ENCODE results near the gene ZNF592.
"Not testable (repeated sequence)": the region's sequence is repeated elsewhere in the genome, so short reads cannot be mapped to it uniquely, and the experiment has no call there.

Gene ZNF592, protein sequence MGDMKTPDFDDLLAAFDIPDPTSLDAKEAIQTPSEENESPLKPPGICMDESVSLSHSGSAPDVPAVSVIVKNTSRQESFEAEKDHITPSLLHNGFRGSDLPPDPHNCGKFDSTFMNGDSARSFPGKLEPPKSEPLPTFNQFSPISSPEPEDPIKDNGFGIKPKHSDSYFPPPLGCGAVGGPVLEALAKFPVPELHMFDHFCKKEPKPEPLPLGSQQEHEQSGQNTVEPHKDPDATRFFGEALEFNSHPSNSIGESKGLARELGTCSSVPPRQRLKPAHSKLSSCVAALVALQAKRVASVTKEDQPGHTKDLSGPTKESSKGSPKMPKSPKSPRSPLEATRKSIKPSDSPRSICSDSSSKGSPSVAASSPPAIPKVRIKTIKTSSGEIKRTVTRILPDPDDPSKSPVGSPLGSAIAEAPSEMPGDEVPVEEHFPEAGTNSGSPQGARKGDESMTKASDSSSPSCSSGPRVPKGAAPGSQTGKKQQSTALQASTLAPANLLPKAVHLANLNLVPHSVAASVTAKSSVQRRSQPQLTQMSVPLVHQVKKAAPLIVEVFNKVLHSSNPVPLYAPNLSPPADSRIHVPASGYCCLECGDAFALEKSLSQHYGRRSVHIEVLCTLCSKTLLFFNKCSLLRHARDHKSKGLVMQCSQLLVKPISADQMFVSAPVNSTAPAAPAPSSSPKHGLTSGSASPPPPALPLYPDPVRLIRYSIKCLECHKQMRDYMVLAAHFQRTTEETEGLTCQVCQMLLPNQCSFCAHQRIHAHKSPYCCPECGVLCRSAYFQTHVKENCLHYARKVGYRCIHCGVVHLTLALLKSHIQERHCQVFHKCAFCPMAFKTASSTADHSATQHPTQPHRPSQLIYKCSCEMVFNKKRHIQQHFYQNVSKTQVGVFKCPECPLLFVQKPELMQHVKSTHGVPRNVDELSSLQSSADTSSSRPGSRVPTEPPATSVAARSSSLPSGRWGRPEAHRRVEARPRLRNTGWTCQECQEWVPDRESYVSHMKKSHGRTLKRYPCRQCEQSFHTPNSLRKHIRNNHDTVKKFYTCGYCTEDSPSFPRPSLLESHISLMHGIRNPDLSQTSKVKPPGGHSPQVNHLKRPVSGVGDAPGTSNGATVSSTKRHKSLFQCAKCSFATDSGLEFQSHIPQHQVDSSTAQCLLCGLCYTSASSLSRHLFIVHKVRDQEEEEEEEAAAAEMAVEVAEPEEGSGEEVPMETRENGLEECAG (N-terminal part only)

DNA sequence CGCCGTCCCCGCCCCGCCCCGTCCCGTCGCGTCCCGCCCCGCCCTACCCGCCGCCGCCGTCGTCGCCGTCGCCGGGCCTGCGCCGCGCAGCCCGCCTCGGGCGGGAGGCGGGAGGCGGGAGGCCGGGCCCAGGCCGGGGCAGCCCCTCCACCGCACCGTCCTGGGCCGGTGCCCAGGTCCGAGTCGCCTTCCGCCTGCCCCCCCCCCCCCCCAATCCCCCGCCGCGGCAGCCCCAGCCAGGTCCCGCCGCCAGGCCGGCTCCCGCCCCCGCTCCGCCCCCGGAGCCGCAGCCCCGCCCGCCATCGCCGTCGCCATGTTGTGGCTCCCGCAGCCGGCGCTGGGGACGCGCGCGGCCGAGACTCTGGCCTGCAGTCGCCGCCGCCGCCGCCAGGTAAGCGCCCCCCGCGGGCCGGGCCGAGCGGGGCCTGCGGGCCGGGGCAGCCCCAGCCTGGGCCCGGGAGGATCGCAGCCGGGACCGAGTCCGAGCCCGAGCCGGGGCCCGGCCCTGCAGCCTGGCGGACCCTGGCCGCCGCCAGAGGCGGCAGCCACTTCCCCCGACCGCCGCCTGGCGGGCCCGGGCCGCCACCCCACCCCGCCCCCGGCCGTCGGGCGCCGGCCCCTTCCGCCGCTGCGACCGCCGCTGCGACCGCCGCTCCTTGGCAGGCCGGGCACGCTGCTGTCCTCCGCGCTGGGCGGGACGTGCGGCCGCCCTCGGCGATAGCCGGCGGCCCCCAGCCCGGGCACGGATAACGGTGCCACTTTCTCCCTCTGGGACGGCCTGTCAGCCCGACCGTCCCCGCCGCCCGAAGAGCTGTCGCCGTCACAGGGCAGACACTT lies at the start of gene ZNF592:
TSS of gene ZNF592 (plus strand) at position 319 of the 837 bp plus-strand sequence. CDS start 34,084 bp downstream, outside the sequence.
- DNase-seq, result peak; percentile 79

DNA sequence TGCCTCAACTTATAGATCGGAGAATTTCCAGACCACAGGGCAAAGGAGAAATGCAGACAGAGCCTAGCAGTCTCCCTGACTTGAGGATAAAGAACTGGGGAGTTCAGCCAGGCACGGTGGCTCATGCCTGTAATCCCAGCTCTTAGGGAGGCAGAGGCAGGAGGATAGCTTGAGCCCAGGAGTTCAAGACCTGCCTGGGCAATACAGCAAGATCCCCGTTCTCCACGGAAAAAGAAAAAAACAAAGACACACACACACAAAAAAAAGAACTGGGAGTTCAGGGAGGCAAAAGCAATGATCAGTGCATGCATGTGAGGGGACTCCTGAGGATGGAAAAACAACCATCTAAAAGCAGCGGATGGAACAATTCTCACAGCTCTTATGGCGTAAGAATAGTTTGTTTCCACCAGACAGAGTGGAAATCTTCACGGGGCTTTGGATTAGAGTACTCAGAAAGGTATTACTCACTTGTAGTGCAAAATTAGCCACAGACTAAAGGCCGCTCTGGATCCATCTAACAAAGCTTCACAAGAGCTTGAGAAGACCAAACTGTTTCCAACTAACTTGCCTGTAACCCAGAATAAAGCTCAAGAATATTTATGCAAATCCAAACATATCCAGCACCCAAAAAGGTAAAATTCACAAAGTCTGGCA lies 48.7 kb upstream of the ZNF592 start:
- no peak for DNase-seq

DNA sequence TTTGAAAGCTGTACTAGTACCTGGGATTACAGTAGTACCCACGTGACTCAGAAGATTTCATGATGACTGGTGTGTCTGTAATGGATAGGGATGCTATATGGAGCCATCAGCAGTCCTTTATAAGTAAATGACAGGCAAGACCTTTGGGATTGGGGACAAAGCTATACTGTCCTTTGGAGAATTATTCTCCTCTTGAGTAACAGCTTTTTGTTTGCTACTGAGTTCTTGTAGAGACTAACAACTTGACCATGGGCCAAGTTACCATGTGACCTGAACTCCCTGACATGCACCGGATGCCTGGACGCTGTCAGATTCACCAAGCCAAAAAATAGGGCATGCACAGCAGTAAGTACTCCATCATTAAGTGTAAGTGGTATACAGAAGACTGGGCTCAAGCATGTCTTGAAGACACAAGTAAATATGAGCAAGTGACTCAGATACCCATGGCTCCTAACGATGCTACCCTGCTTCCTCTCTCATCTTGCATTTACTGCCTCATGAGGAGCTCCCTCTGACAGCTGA lies 45.4 kb upstream of the ZNF592 start:
- DNase-seq, result no peak

DNA sequence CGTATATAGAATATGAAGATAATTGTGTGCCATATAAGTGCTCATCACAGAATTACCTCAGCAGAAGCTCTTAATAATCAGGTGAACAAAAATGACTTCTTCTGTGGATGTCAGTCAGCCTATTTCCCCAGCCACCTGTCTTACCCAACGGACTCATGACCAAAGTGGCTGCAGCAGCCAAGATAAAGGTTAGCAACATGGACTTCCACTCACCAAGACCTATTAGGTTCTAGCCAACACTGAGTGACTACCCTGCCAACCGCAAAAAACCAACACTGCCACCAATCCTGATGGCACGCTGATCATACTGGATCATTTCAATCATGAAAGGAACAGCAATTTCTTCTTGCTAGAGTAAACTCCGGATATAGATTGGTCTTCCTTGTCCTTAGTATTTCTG lies 44.6 kb upstream of the ZNF592 start:
- no peak for DNase-seq

DNA sequence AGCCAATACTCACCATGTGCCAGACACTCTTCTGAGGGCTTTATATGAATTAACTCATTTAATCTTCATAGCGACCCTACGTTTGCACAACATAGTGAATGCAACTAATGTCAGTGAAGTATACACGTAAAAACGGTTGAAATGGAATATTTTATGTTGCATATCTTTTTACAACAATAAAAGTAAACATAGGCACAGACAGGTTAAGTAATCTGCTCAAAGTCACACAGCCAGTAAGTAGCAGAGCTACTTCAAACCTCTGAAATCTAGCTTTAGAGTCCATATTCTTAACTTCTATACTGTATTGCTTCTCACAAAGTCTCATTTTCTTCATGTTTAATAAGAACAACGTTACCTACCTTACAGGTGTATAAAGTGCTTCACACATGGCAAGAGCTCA lies 34.0 kb upstream of the ZNF592 start:
- DNase-seq, result no peak

DNA sequence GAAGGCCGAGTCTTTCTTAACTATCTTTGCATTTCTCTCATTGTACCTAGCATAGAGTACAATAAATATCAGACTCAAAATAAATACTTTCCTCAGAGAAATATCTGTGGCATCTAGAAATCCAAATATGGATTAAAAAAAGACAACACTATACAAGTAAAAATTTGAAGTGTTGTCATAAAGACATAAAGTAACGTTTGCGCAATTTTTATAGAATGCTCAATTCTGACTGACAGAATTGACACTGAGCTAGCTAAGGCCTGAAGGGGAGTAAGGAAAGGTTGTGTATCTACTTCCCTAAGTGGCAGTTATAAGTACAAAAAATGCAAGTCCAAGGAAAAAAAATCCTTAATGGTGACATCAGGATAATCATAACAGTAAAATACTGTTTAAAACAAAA lies 33.6 kb upstream of the ZNF592 start:
- no peak for DNase-seq

DNA sequence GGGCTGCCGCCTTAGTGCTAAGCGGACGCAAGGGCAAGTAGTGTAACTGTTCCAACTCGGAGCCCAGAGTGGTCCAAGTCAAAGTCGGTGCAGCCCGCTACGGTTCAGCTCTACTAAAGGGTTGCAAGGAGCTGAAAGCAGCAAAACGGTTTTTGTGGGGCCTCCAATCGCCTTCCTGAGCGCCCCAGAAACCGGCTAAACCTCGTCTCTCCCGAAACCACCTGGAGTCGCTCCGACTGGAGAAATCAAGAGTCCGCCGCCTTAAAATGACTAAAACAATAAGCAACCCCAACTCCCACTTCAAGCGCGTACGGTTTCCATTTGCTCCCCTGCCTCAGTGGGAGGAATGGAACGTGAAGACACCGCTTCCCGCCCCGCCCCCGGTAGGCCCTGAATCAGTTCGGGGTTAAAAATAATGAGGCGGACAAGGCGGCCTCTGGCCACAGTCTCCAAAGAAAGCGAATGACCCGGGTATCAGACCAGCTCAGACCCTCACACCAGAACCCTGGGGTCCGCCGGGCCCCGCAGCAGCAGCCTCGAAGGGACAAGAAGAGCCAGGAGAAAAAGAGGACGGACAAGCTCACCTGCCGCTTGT lies 32.9 kb upstream of the ZNF592 start:
- DNase-seq, result peak; percentile 39

DNA sequence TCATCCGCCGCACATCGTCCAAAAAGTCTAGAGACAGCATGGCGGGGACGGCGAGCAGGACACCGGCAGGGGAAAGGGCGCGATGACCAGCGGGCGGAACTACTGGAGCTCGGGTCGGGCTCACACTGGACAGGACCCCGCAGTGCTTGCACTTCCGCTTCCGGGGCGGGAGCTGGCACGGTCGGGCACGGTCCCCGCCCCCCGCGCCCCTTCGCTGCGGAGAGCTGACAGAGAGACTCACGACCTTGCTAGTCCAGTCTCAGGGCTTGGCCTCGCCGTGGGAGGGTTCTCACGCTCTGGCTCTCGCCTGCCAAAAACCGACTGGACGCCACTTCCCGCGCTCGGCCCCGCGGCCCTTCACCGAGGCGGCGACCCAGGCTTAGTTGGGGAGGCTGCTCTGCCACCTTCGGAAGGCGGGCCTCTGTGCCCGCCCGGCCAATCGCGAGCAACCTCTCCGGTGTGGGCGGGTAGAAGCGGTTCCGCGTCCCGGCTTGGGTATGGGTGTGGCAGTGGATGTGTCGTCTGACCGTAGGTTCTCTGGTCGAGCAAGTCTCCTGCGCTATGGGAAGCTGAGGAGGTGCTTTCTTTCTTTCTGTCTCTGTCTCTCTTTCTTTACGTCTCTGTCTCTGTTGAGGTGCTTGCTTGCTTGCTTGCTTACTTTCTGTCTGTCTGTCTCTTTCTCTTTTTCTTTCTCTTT lies 32.2 kb upstream of the ZNF592 start, which contains the start of gene SEC11A:
TSS of gene SEC11A (minus strand) at position 104 of the 697 bp plus-strand sequence. CDS start at position 40, 64 bp downstream.
- peak; percentile 93 for DNase-seq

DNA sequence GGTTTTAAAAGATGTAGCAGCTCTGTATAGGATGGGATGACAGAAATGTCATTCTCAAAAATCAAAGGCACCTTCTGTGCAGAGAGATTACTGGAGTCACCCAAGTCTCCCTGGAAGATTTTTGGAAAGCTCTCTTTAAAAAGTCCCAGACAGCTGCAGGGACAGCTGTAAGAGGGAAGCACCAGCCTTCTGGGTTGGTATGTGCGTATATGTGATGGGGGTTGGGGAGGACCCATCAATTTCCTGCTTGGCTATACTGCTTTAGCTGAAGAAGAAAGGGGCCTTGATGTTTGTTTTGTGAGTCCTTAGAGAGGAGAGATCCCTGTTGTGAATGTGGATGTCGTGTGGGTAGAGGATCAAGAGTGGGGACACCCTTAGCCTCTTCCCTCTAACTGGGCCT lies 27.0 kb upstream of the ZNF592 start:
- DNase-seq, result no peak

DNA sequence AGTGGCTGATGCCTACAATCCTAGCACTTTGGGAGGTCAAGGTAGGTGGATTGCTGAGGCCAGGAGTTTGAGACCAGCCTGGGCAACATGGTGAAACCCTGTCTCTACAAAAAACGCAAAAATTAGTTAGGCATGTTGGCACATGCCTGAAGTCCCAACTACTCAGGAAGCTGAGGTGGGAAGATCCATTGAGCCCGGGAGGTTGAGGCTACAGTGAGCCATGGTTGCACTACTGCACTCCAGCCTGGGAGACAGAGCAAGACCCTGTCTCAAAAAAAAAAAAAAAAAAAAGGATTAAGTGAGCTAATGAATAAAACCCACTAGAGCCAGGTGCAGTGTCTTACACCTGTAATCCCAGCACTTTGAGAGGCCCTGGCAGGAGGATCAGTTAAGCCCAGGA lies 25.8 kb upstream of the ZNF592 start:
- DNase-seq, result no peak

DNA sequence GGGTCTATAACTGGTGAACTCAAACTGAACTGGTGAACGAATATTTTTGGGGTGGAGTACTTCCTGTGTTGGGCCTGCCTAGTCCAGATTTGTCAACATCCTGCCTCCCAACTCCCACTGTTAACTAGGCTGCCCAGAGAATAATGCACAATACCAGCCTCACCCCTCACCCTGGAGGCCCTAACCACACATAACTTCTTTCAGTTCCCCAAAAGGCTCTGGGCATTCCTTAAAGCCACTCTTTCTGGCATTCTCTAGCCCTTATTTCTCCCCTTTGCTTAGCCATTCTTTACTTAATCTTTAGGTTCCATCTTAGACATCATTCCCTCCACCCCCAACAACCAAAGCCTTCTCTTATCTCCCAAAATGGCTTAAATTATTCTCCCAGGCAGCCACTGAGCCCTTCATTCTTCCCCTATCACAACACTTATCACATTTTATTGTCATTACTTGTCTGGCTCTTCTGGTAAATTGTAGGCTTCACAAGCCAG lies 23.3 kb upstream of the ZNF592 start:
- peak; percentile 41 for DNase-seq

DNA sequence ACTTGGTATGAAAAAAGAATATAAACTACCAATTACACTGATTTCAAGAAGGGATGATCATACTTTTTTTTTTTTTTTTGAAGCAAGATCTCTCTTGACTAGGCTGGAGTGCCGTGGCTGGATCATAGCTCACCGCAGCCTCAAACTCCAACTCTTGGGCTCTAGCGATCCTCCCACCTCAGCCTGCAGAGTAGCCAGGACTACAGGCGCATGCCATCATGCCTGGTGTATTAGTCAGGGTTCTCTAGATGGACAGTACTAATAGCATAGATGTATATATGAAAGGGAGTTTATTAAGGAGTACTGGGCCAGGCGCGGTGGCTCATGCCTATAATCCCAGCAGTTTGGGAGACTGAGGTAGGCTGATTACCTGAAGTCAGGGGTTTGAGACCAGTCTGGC lies 21.0 kb upstream of the ZNF592 start:
- peak; percentile 25 for DNase-seq

DNA sequence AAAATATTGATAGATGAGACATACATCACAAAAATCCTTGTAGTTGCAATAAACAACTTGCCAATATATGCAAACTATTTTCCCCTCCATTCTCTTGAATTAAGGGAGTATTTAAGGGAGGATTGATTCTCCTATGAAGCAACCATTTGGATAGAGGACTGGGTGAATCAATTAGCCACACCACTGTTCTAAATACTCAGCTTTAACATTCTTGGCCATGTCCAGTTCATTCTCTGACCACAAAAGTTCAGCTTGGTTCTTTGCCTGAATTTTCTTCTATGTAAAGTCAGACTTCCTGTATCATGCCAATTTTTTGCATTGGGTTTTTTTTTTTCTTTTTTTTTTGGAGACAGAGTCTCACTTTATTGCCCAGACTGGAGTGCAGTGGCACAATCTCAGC lies 16.6 kb upstream of the ZNF592 start:
- DNase-seq, result peak; percentile 36

DNA sequence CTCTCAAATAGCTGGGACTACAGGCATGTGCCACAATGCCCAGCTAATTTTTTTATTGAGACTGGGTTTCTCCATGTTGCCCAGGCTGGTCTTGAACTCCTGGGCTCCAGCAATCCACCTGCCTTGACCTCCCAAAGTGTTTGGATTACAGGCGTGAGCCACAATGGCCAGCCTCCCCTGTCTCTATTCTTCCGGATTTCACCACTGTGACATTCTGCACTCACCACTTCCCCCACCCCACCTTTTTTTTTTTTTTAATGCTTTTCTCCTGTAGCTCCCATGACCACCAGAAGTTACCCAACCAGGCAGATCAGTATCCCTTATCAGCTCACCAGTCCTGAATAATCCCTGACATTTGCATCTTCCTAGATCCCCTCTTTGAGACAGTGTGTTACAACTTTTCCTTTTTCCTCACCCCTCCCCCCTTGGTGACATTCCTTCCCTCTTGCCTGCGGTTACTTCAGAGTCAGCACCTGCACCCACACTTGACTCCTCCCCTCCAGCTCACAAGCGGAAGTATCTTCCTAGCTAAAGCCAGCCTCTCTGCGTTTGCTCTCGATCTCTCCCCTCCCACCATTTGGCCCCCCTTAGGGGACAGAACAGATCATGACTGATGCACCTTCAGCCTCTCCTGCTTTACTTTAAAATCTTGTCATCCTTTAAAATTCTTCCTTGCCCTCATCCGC lies 13.5 kb upstream of the ZNF592 start:
- peak; percentile 59 for DNase-seq

DNA sequence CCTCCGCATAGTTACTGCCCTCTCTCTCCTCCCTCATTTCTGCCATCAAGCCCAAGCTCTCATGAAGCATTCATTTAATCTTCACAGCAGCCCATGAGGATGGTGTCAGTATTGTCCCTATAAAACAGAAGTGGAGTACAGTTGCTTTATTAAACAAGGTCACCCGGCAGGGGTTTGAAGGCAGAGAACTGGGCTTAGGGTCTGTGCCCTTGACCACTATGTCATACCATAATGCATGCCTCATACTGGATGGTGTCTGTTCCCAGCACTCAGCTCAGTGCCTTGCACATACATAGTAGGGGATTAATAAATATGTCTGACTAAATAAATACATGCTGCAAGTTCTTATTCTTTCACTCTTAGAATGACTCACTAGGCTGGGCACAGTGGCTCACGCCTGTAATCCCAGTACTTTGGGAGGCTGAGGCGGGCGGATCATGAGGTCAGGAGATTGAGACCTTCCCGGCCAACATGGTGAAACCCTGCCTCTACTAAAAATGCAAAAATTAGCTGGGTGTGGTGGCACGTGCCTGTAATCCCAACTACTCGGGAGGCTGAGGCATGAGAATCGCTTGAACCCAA lies 12.8 kb upstream of the ZNF592 start:
- DNase-seq, result not testable (repeated sequence)

DNA sequence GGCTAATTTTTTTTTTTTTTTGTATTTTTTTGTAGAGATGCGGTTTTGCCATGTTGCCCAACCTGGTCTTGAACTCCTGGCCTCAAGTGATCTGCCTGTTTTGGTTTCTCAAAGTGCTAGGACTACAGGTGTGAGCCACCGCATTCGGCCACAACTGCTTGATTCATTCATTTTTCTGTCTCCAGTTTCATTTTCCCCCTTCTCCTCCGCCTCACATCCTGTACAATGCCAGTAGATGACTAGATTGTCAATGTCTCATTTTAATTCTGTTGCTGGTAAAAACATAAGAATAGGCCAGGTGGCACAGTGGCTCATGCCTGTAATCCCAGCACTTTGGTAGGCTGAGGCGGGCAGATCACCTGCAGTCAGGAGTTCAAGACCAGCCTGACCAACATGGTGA lies 12.0 kb upstream of the ZNF592 start:
- no peak for DNase-seq

DNA sequence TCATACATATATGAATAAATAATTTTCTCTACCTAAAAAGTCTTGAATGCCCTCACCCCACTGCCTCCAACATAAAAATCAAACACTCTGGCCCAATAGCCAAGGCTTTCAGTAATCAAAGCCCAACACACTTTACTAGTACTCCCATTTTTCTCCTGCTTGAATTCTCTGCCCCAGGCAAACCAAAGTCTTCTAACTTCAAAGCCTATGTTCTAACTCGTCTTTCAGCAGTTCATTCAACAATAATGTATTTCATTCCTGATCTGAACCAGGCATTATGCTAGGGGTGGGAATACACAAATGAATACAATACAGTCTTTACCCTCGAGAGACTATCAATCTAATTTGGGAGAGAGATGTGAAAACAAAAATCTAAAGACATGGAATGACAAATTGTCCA lies 11.4 kb upstream of the ZNF592 start:
- DNase-seq, result no peak

DNA sequence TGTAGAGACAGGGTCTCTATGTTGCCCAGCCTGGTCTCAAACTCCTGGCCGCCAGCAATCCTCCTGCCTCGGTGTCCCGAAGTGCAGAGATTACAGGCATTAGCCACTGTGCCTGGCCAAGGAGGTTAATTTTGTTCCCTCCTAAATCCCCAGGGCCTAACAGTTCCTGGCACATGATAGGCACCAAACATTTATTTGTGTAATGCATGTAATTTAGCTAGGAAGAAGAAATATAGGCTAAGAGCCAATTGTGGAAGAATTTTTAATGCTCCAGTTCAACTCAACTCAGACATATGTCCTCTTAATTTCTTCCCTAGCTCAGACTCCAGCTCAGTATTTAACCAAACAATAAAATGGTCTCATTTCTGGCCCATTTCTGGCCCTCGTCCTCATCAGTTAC lies 7.7 kb upstream of the ZNF592 start:
- no peak for DNase-seq

DNA sequence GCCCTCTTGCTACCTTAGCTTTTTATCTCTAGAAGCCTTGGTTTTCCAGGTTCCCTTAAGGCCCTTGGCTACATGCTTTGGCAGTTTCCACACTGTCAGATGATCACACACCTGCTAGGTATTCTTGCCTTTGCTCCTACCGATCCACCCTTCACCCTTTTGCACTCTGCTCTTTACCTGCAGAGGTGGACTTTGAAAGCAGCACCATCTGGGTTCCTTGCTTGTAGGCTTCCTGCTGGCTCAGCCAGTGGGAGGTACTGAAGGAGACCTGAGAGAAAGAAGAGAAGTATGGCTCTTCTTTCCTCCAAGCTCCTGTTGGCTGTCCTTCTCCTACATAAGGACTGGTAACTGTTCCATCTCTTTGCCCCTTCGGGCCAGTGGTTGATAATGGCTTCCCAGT lies 7.3 kb upstream of the ZNF592 start:
- no peak for DNase-seq

All from fibroblast of skin of right biceps (primary cell).